ENCODE data around the gene DNAJB4.
A peak's percentile ranks its signal among the peaks of the same experiment; 100 is the strongest.

The DNAJB4 gene

DNA sequence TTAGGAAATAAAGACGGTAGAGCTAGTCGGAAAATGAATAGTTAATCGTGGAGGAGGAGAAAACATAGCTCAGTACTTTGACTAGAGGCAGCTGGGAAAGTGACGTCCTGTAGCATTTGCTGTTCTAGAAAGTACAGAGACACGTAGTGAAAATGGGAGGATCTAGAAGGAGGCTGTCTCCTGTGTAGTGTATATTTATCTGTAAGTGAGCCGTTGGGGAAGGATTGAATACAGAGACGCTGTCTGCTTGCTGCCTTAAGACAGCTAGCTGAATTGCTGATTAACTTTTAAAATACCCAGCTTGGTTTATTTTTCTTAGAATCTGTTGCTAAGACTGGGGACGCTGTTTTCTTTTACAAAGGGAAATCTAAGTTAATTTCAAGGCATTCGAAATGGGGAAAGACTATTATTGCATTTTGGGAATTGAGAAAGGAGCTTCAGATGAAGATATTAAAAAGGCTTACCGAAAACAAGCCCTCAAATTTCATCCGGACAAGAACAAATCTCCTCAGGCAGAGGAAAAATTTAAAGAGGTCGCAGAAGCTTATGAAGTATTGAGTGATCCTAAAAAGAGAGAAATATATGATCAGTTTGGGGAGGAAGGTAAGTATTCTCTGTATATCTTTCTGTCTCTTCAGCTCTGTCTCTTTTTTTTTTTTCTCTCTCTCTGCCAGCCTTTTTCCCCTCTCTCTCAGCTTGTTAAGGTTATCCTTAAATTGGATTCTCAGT, at the start of gene DNAJB4:
TSS of gene DNAJB4 (plus strand) at position 221 of the 729 bp plus-strand sequence. CDS start at position 393, 172 bp downstream.
- peak; percentile 80 for DNase-seq (ENCODE audit: low spot score)
- TF ChIP-seq, protein P1, sequence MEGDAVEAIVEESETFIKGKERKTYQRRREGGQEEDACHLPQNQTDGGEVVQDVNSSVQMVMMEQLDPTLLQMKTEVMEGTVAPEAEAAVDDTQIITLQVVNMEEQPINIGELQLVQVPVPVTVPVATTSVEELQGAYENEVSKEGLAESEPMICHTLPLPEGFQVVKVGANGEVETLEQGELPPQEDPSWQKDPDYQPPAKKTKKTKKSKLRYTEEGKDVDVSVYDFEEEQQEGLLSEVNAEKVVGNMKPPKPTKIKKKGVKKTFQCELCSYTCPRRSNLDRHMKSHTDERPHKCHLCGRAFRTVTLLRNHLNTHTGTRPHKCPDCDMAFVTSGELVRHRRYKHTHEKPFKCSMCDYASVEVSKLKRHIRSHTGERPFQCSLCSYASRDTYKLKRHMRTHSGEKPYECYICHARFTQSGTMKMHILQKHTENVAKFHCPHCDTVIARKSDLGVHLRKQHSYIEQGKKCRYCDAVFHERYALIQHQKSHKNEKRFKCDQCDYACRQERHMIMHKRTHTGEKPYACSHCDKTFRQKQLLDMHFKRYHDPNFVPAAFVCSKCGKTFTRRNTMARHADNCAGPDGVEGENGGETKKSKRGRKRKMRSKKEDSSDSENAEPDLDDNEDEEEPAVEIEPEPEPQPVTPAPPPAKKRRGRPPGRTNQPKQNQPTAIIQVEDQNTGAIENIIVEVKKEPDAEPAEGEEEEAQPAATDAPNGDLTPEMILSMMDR (IDR thresholded peaks at IDR 0.05; ENCODE audit: extremely low read depth, missing control alignments) = no peak

DNA sequence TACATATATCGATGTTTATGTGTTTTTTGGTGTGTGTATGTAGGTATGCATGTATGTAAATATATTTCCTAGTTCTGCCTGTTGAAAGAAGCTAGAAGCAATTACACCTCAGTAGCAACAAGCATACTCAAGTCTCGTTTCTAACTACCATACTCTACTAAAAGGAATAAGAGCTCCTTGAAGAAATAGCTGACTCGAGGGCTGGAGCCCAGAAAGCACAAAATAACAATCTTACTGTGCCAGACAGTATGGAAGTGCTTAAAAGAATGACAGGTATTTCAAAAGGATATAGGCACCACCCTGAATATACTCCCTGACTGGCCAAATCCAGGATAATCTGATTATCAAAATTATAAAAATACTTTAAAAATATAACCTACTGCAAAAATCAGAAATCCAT, 49.0 kb upstream of the DNAJB4 start:
- no peak for DNase-seq (ENCODE audit: low spot score)
- TF ChIP-seq, protein P1 (IDR thresholded peaks at IDR 0.05; ENCODE audit: extremely low read depth, missing control alignments) = no peak

DNA sequence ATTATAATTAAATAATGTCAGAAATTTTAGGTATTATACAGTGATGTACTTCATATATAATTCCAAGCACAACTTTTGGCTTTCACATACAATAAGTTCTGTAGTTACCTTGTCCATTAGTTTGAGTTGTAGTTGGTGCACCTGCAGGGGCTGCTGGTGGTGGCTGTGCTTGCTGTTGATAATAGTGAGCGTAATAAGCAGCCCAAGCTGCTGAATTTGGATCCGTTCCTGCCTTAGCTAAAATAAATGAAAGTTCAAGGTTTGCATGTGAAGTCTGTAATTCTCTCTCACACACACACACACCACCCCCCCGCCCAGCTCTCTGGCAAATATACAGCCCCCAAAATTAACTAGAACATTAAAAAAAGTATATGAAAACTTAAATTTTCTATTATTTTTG, 48.3 kb upstream of the DNAJB4 start:
- no peak for DNase-seq (ENCODE audit: low spot score)
- TF ChIP-seq, protein P1 (IDR thresholded peaks at IDR 0.05; ENCODE audit: extremely low read depth, missing control alignments) = no peak

DNA sequence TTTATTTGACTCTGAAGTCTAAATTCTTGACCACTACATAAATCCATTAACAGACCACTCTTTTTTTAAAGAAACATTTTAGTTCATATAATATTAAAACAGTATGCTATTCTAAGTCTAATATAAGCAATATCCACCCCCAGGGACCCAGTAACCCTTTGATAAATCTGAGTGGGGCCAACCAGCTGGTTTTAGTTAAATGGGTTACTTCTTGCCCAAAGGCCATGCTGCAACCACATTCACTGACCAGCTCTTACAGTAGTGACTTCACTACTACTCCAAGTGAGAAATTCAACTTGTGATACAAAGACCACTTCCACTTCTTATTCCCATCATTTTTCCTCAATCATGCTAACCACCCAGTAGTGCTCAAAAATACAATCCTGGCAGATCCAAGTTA, 46.3 kb upstream of the DNAJB4 start:
- TF ChIP-seq, protein P1 (IDR thresholded peaks at IDR 0.05; ENCODE audit: extremely low read depth, missing control alignments) = no peak
- no peak for DNase-seq (ENCODE audit: low spot score)

DNA sequence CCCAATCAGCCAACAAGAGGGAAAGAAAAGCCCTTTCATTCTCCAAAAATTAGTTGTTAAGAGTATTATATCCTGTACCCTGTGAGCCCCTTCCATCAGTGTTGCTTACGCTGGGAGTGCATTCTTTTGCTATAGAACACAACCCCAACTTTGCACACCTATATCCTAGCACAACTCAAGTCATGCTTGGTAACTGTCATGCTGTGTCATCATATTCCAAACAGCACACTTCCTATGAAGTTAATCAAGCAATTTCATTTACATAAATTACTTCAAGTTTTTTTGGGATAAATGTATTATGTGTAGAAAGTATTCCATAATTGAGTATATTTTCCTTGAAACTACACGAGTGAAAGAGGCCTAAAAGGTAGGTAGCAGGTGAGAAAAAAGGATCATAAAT, 45.9 kb upstream of the DNAJB4 start:
- TF ChIP-seq, protein P1 (IDR thresholded peaks at IDR 0.05; ENCODE audit: extremely low read depth, missing control alignments) = no peak
- no peak for DNase-seq (ENCODE audit: low spot score)

DNA sequence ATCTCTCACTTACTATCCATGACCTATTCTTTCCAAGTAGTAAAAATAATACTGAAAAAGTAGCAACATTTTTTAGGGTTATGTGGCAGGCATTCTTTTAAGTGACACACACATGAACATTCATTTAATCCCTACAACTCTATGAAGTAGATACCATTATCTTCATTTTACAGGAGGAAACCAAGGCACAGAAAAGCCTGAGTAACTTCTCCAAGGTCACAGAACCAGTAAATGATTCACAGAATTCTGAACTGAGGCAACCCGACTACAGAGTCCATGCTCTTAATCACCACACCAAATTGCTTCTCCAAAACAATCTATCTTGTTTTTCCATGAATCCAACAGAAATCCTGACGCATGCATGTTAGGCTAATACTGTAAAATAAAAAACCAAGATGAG, 43.3 kb upstream of the DNAJB4 start:
- no peak for DNase-seq (ENCODE audit: low spot score)
- TF ChIP-seq, protein P1 (IDR thresholded peaks at IDR 0.05; ENCODE audit: extremely low read depth, missing control alignments) = no peak

DNA sequence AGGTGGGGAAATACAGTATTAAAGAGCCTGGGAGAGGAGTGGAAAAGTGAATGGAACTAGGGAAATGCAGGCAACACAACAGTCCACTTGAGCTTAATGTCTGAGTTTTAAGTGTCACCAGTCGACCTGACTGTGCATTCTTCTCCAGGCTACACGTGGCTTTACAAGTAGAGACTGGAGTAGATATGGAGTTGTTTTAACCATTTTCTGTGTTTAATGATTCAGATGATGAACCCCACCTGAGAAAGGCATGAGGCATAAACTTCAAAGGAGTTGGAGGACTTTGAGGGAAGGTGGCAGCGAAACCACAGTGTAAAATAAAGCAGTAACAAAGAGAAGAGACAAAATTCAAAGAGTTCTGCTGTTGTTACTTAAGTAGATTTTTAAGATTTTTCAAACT, 38.4 kb upstream of the DNAJB4 start:
- TF ChIP-seq, protein P1 (IDR thresholded peaks at IDR 0.05; ENCODE audit: extremely low read depth, missing control alignments) = no peak
- no peak for DNase-seq (ENCODE audit: low spot score)
